Measurements from ENCODE around the gene JCHAIN.
A peak's percentile ranks its signal among the peaks of the same experiment; 100 is the strongest.
"Not testable (repeated sequence)": the region's sequence is repeated elsewhere in the genome, so short reads cannot be mapped to it uniquely, and the experiment has no call there.

JCHAIN gene

DNA sequence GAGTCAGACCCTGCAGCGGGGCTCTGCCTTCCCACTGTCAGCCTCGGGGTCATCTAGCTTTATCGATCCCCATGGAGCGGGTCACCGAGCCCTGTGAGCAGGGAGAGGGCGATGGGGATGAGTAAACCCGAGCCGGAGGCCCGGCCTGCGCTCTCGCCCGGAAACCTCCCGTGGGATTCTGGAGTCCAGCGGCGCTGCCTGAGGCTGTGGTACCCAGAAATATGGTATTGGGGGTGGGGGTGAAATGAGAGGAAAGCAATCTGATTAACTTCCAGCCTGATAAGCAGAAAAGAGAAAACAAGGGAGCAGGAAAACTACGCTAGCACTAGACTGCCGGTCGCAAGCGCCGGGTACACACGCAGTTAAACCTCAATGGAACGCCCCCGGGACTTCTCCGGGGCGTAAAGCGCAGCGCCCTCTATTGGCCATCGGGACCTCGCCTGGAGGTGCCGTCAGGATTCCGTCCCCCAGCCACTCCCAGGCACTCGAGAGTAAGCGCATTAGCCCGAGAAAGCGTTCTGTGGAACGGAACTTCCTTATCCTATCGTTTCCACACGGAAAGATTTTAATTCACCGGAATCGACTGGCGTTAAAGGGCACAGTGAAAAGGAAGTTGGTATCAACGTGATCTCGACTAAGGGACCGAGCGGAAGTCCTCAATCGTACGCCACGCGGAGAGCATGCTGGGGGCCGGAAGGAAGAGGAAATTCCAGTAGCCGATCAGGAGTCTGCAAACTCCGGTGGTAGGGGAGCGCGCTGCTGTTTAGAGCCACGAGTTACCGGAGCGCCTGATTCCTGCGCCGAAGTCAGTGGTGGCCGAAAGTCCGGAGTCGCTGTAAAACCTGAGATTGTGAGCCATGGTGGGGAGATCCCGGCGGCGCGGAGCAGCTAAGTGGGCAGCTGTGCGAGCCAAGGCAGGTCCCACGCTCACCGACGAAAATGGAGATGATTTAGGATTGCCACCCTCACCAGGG is 21.8 kb upstream of the JCHAIN start, which contains the start of gene UTP3:
TSS of gene UTP3 (plus strand) at position 712 of the 974 bp plus-strand sequence. CDS start at position 858, 146 bp downstream.
- peak; percentile 91 to 93 for DNase-seq

- peak; percentile 20 to 47 for DNase-seq
These were observed 21.1 kb upstream of the JCHAIN start for GRCh38 chr4:70687392-70687791.

- DNase-seq, result not testable (repeated sequence)
These were observed 15.8 kb upstream of the JCHAIN start for GRCh38 chr4:70682142-70682541.

GRCh38 chr4:70681704-70682103 is 15.4 kb upstream of the JCHAIN start:
- no peak for DNase-seq

DNA sequence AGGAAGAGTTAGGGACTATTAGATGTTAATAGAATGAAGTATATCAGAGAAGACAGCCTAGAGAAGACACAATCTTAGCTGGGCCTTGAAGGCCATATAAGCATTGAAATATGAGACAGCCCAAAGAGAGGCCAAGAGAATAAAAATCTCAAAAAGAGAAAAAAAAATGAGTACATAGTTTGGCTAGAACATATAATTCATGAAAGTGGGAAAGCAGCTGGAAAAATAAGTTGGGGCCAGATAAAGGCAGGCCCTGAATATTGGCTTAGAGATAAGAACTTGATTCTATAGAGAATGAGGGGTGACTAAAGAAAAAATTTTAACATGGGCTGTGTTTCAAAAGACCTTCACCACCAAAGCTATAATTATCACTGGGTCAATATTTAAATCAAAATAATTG is 14.6 kb upstream of the JCHAIN start:
- no peak for DNase-seq

DNA sequence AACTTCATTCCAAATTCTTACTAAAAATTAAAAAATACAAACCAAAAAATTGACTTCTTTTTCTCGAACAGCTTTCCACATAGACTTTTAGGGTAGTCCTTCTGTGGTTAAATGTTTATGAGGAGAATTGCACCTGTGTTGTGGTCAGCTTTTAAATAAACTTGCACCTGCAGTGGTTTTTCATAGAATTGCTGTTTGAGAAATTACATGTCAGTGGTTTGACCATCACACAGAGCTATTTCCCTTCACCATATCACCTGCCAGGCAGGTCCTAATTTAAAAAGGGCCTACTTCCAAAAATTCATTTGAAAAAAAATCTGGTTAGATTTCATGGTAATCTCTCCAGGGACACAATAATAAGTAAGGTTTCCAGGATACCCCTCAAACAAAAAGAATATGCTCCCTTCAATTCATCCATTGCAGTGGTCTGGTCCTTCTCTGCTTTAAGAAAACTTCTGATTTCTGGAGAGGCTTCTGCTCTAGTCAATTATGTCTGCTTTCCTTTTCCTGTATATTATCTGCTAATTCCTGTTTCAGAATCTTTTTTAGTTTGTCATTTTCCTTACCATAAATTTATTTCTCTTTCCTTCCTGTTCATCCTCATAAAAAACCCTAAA is 12.2 kb upstream of the JCHAIN start:
- no peak for DNase-seq

DNA sequence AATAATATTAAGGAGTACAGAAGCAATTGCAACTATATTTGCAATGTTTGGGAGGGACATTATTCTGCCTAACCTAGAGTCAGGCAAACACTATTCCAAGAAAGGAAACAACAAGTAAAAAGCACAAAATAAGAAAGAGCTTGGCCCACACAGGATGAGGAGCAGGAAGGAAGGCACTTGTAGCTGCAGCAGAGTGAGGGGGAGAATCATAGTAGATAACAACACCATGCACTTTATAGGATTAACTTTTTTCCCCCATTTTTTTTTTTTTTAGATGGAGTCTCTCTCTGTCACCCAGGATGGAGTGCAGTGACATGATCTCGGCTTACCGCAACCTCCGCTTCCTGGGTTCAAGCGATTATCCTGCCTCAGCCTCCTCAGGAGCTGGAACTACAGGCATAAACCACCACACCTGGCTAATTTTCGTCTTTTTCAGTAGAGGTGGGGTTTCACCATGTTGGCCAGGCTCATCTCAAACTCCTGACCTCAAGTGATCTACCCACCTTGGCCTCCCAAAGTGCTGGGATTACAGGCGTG is 10.3 kb upstream of the JCHAIN start:
- no peak for DNase-seq

DNA sequence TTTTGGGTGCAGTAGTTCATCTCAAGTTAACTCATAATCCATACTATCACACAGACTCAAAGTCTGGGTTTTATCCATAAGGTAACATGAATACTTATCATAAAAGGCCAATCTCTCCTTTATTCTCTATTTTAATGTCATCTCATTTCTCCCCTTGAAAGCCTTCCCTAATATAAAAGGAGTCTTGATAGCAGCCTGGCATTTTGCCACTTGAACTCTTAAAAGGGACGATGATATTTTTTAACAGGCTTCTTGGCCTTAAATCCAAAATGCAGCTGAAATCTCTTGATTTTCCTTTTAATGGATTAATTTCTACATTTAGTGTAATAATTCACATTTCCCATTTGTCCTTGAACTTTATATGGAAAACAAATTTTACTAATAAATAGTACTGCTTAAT is 8.4 kb upstream of the JCHAIN start:
- no peak for DNase-seq

DNA sequence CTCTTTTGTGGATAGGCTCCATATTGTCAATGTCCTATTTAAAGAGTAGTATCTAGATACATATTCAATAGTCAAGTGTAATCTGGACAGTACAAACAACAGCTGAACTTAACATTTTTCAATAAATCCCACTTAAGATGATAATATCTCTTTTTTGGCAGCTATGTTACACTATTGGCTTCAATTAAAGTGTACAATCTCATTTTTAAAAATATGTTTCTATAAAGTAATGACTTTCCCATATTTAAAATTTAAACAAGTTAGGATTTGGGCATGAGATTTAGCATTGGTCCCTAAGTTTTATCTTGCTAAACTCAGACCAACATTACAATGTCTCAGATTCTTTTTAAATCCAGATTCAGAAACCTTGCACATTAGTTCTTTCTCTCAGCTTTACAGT is 7.9 kb upstream of the JCHAIN start:
- no peak for DNase-seq

GRCh38 chr4:70671091-70671490 is 4.8 kb upstream of the JCHAIN start:
- DNase-seq, result no peak

GRCh38 chr4:70670332-70671014 is 4.2 kb upstream of the JCHAIN start:
- DNase-seq, result no peak

- DNase-seq, result no peak
These were observed 1.6 kb upstream of the JCHAIN start for GRCh38 chr4:70667740-70668535.

DNA sequence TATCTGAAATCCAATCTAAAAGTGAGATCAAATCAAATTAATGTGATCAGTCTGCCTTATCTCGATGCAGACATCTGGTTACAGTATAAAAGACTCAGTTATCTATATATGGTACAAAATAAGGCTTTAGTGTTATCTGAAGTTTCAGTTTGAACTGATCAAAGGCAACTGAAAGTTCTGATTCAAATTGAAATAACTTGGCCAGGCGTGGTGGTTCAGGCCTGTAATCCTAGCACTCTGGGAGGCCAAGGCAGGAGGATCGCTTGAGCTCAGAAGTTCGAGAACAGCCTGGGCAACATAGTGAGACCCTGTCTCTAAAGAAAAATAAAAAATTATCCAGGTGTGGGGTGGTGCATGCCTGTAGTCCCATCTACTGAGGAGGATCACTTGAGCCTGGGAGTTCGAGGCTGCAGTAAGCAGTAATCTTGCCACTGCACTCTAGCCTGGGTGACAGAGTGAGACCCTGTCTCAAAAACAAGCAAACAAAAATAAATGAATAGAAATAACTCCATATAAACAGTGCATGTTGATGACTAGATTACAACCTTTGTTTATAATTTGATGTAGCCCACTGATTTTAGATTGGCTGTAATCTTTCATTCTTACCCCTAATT is 4.9 kb downstream of the JCHAIN start:
- DNase-seq, result not testable (repeated sequence)

- DNase-seq, result no peak
These were observed 6.2 kb downstream of the JCHAIN start for GRCh38 chr4:70660106-70660505.

DNA sequence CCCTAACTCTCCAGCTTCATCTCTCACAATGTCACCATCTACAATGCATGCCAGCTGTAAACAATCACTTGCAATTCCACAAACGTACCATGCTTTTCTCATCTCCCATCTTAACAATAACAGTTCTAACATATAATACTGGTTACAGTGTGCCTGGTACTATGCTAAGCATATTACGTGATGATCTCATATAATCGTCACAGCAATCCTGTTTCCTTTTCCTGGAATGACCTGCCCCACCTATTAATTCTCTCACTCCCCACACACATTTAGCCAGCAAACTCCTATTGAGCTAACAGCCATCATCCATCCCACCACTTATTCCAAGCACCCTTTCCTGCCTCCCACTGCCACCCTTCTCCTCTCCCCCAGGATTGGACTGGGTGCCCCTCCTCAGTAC is 7.9 kb downstream of the JCHAIN start:
- DNase-seq, result no peak

GRCh38 chr4:70657326-70657725 is 9.0 kb downstream of the JCHAIN start:
- DNase-seq, result no peak

- DNase-seq, result no peak
These were observed 11.7 kb downstream of the JCHAIN start for GRCh38 chr4:70654605-70655011.

GRCh38 chr4:70651864-70652506 is 14.3 kb downstream of the JCHAIN start:
- DNase-seq, result peak in 1 of 2 donors; percentile 38

DNA sequence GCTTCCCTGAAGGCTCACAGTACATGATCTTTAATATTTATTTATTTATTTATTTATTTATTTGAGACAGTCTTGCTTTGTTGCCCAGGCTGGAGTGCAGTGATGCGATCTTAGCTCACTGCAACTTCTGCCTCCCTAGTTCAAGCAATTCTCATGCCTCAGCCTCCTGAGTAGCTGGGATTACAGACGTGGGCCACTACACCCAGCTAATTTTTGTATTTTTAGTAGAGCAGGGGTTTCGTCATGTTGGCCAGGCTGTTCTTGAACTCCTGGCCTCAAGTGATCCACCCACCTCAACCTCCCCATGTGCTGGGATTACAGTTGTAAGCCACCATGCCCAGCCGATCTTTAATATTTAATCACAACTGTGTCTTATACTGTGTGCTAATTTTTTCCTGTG is 15.6 kb downstream of the JCHAIN start:
- not testable (repeated sequence) for DNase-seq

DNA sequence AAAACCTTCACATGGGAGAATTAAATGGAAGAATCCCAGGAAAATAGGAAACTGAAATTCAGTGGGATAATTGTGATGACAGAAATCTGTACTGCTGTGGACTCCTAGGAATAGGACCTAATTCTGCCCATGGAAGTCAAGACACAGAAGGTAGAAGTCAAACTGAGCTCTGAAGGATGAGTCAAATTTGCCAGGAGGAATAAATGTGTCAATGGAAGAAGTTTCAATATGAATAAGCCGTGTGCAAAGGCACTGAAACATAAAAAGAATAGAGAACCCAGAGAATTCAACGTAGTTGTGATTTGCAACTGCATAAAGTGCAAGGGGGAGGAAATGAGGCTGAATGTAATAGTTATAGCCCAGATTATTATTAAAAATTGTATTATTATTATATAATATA is 26.1 kb downstream of the JCHAIN start:
- DNase-seq, result no peak

DNA sequence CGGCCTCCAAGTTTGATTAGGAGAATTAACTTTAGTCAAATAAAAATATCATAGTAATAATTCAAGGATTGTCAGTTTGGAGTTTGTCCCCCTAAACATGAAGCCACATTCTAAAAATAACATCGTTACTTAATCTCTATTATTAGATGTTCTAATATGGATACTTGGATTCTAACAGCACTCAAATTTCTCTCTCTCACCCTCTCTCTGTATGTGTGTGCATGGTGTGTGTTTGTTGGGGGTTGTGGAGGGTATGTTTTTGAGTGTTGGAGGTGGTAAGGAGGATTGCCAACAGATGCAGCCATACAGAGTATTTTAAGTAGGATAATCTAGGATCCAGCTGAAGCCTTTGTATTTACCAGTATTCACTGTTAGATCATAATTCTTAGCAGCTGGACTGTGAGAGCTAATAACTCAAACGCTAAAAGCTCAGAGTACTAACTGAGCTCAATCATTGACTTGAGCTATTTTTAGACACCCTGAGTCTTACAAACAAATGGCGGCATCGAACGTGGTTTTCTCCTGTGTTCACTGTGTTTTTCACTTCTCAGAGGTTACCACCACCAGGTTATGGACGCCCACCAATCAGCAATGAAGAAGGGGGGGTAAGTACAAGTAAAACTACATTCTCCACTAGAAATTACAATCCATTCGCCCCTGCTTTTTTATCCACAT is 28.9 kb downstream of the JCHAIN start:
- no peak for DNase-seq

All from CD4-positive, alpha-beta T cell treated with Interleukin-1 beta for 1 hour (primary cell).